B cell (primary cell): ENCODE measurements around the gene BRD3.

Experiments
- EZH2 ChIP-seq: IDR thresholded peaks from 2 replicates; pipeline ENCODE4 v1.6.1; 2012; ENCODE audit warnings: borderline replicate concordance, low read depth, mild to moderate bottlenecking, moderate library complexity, low read length; ENCODE audit not compliant: insufficient read depth, poor library complexity, severe bottlenecking
- TF ChIP-seq, protein P1 (sequence below): fragments of 200-600 bp; IDR thresholded peaks from one replicate; pipeline ENCODE4 v1.8.0; 2022; ENCODE audit warnings: antibody characterized with exemption, mild to moderate bottlenecking

DNA sequence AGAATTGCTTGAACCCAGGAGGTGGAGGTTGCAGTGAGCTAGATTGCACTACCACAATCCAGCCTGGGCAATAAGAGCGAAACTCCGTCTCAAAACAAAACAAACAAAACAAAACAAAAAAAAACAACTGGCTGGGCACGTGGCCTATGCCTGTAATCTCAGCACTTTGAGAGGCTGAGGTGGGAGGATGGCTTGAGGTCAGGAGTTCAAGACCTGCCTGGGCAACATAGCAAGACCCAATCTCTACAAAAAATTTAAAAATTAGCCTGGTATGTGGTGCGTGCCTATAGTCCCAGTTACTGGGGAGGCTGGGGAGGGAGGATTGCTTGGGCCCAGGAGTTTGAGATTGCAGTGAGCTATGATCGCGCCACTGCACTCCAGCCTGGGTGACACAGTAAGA is 44.7 kb upstream of the BRD3 start:
- no peak for TF ChIP-seq EZH2
- TF ChIP-seq, protein P1, sequence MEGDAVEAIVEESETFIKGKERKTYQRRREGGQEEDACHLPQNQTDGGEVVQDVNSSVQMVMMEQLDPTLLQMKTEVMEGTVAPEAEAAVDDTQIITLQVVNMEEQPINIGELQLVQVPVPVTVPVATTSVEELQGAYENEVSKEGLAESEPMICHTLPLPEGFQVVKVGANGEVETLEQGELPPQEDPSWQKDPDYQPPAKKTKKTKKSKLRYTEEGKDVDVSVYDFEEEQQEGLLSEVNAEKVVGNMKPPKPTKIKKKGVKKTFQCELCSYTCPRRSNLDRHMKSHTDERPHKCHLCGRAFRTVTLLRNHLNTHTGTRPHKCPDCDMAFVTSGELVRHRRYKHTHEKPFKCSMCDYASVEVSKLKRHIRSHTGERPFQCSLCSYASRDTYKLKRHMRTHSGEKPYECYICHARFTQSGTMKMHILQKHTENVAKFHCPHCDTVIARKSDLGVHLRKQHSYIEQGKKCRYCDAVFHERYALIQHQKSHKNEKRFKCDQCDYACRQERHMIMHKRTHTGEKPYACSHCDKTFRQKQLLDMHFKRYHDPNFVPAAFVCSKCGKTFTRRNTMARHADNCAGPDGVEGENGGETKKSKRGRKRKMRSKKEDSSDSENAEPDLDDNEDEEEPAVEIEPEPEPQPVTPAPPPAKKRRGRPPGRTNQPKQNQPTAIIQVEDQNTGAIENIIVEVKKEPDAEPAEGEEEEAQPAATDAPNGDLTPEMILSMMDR = no peak
